Measurements from ENCODE around the gene MRTFB.

Gene MRTFB

GRCh38 chr16:14296663-14297062 lies 225.5 kb downstream of the MRTFB start:
- no peak for DNase-seq

GRCh38 chr16:14298374-14299122 lies 227.4 kb downstream of the MRTFB start:
- DNase-seq: no peak

- DNase-seq: peak; percentile 24 to 29
These were observed 229.6 kb downstream of the MRTFB start for GRCh38 chr16:14300705-14301168.

- peak; percentile 59 to 64 for DNase-seq
These were observed 230.3 kb downstream of the MRTFB start for GRCh38 chr16:14301169-14302030.

- DNase-seq: no peak
These were observed 230.9 kb downstream of the MRTFB start for GRCh38 chr16:14302031-14302398.

GRCh38 chr16:14302399-14303181 lies 231.5 kb downstream of the MRTFB start:
- peak; percentile 31 to 42 for DNase-seq

GRCh38 chr16:14303182-14303618 lies 232.1 kb downstream of the MRTFB start:
- no peak for DNase-seq

GRCh38 chr16:14303639-14304394 lies 232.7 kb downstream of the MRTFB start:
- no peak for DNase-seq

GRCh38 chr16:14304891-14305460 lies 233.9 kb downstream of the MRTFB start:
- no peak for DNase-seq

GRCh38 chr16:14306485-14307058 lies 235.5 kb downstream of the MRTFB start:
- no peak for DNase-seq

- DNase-seq: no peak
These were observed 236.0 kb downstream of the MRTFB start for GRCh38 chr16:14307059-14307526.

- no peak for DNase-seq
These were observed 236.6 kb downstream of the MRTFB start for GRCh38 chr16:14307527-14308367.

- DNase-seq: no peak
These were observed 237.2 kb downstream of the MRTFB start for GRCh38 chr16:14308368-14308723.

GRCh38 chr16:14309001-14309886 lies 238.1 kb downstream of the MRTFB start:
- no peak for DNase-seq

GRCh38 chr16:14309906-14310305 lies 238.8 kb downstream of the MRTFB start:
- DNase-seq: no peak

GRCh38 chr16:14310519-14310991 lies 239.4 kb downstream of the MRTFB start:
- DNase-seq: no peak

- DNase-seq: no peak
These were observed 243.0 kb downstream of the MRTFB start for GRCh38 chr16:14314116-14314515.

GRCh38 chr16:14315683-14316320 lies 244.7 kb downstream of the MRTFB start:
- DNase-seq: no peak
